Stomach (tissue), 9 donors: ENCODE measurements around the gene ATG16L2. TPM values are rescaled to one million over a fixed set of nuclear protein-coding genes. Genes with fewer than 3 reads are reported as not detected.
A peak's percentile ranks its signal among the peaks of the same experiment; 100 is the strongest.

Experiments used
- DNase-seq, 2 donors: peaks; one replicate each; pipeline versions ENCODE4 v3.0.0 to v3.0.0-alpha.2; 2013 to 2019
- H3K27ac ChIP-seq, 5 donors: fragments of 200-600 bp in 4 of 5; sonication (generic) in 4 of 5; one replicate each; pipeline ENCODE4 v1.5.1; 2013 to 2019; ENCODE audit warnings: mild to moderate bottlenecking in 1 of 5, moderate library complexity in 1 of 5
- H3K27me3 ChIP-seq, 3 donors: fragments of 200-600 bp; sonication (generic); one replicate each; pipeline ENCODE4 v1.5.1; 2017 to 2019; ENCODE audit warnings: mixed run types in 1 of 3
- H3K36me3 ChIP-seq, 4 donors: fragments of 200-600 bp; sonication (generic); 1 replicate in 3 of 4; 2 replicates in 1 of 4; pipeline ENCODE4 v1.5.1; 2016 to 2019
- H3K4me1 ChIP-seq, 4 donors: fragments of 200-600 bp; sonication (generic); one replicate each; pipeline ENCODE4 v1.5.1; 2016 to 2019
- H3K4me3 ChIP-seq, 4 donors: fragments of 200-600 bp; sonication (generic) in 3 of 4; one replicate each; pipeline ENCODE4 v1.5.1; 2016 to 2019; ENCODE audit warnings: mild to moderate bottlenecking in 1 of 4
- H3K9me3 ChIP-seq, 4 donors: fragments of 200-600 bp; sonication (generic); one replicate each; pipeline ENCODE4 v1.5.1; 2016 to 2019
- EP300 ChIP-seq: sonication (generic); formaldehyde crosslinking; IDR thresholded peaks from one replicate; pipeline ENCODE4 v1.6.1; 2017; ENCODE audit warnings: antibody characterized with exemption
- POLR2A ChIP-seq, 4 donors: fragments of 450-650 bp; IDR thresholded peaks; one replicate each; pipeline ENCODE4 v1.6.1; 2016; ENCODE audit warnings: antibody characterized with exemption in 4 of 4, control low read depth in 2 of 4, mild to moderate bottlenecking in 1 of 4, moderate library complexity in 1 of 4
- POLR2AphosphoS5 ChIP-seq, 3 donors: sonication (generic); formaldehyde crosslinking; IDR thresholded peaks; one replicate each; pipeline ENCODE4 v1.6.1; 2016; ENCODE audit warnings: antibody characterized with exemption in 3 of 3
- WGBS, 5 donors: extraction: QIAGEN DNeasy Blood & Tissue Kit in 3 of 5; methylation state at CpG; one replicate each; pipeline versions ENCODE4 v1.1.5 to v1.1.7; 2013 to 2018; 5-methylcytosine and 5-hydroxymethylcytosine counted together
- intact Hi-C: fragments of 100-400 bp; cut with DNase I; formaldehyde crosslinking; loops from one replicate; pipeline ENCODE4 v1.15.1; 2023; ENCODE audit warnings: low total_unique reads
- polyA plus RNA-seq, 3 donors: library from polyadenylated mRNA; stranded (reverse); fragments of 200-250 nt; gene quantifications; one replicate each; pipeline ENCODE4 v1.2.3, GENCODE V29; 2013
- total RNA-seq, 5 donors: library from RNA; depleted of rRNA; stranded (reverse); fragments of >200 nt; gene quantifications; one replicate each; pipeline versions ENCODE4 v1.1.0 to v1.2.3, GENCODE V29; 2014 to 2016
- TF ChIP-seq, protein P1 (sequence below), 7 experiments: fragments of 450-650 bp in 4 of 7; fragments of 200-600 bp in 3 of 7; sonication (generic) in 3 of 7; IDR thresholded peaks; one replicate each; pipeline ENCODE4 v1.5.1; 2016 to 2019; ENCODE audit warnings: antibody characterized with exemption in 7 of 7, control low read depth in 2 of 7, mild to moderate bottlenecking in 1 of 7
- donor health status: healthy with polysubstance abuse.
- donor health status: Bipolar disorder and iron deficiency.
- donor health status: healthy.

Gene ATG16L2
- total and polyA plus RNA-seq, 8 donors: 13.0 to 266 (median 38.2) TPM

DNA sequence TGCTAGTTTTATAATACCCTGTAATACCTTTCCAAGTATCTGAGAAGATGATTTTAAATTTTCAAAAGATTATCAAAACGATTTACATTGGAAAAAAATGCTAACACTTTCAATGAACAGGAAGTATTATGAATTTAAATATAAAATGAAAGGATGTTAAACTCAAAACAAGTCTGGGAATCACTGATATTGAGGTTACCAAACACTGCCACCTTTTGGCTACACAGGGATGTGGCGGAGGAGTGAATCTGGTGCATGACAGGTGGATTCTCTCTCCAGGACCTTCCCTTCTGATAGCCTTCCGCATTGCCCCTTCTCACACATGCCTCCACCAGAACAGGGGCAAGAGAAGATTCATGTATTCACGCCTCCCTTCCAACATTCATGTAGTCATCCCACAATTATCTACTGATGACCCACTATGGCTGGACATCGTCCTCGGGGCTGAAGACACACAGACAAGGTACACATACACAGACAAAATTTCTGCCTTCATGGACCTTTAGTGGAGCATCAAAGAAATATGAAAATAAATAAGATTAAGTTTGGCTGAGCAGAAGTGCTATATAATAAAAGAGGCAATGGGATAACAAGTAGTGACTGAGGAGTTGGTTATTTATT, 34.7 kb downstream of the ATG16L2 start:
- no peaks in the 10 kb centered on the region for H3K4me1 ChIP-seq
- 68 to 75% (median 72%) methylated on average over 6 of the region's 6 CpGs for whole genome bisulfite sequencing, 5 donors
- intact Hi-C loops: no loop called here

DNA sequence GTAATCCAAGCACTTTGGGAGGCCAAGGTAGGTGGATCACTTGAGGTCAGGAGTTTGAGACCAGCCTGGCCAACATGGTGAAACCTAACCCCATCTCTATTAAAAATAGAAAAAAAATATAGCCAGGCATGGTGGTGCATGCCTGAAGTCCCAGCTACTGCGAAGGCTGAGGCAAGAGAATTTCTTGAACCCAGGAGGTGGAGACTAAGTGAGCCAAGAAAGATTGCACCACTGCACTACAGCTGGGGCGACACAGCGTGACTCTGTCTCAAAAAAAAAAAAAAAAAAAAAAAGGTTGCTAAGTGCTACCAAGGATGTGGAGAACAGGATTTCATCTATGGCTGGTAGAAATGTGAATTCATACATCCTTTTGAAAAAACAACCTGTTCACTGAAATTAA, 36.6 kb downstream of the ATG16L2 start:
- TF ChIP-seq POLR2AphosphoS5 (IDR thresholded peaks at IDR 0.05): no peak
- TF ChIP-seq, protein P1, sequence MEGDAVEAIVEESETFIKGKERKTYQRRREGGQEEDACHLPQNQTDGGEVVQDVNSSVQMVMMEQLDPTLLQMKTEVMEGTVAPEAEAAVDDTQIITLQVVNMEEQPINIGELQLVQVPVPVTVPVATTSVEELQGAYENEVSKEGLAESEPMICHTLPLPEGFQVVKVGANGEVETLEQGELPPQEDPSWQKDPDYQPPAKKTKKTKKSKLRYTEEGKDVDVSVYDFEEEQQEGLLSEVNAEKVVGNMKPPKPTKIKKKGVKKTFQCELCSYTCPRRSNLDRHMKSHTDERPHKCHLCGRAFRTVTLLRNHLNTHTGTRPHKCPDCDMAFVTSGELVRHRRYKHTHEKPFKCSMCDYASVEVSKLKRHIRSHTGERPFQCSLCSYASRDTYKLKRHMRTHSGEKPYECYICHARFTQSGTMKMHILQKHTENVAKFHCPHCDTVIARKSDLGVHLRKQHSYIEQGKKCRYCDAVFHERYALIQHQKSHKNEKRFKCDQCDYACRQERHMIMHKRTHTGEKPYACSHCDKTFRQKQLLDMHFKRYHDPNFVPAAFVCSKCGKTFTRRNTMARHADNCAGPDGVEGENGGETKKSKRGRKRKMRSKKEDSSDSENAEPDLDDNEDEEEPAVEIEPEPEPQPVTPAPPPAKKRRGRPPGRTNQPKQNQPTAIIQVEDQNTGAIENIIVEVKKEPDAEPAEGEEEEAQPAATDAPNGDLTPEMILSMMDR (IDR thresholded peaks at IDR 0.05): no peak
- Histone ChIP-seq H3K4me3 (no peak overlapping the region), H3K4me1 (peaks cover 0 to 4% (median 0%) of the 10 kb centered on the region in 4 donors), H3K27ac (no peak overlapping the region), H3K36me3 (peaks cover 0 to 13% (median 2%) of the 10 kb centered on the region in 4 donors), H3K27me3 (no peaks in the 10 kb centered on the region), H3K9me3 (no peaks in the 10 kb centered on the region)
- no peak for DNase-seq
- intact Hi-C loops: no loop called here
- 81 to 96% (median 89%) methylated on average over 3 of the region's 3 CpGs for WGBS, 5 donors

More for the DNA sequence above, 34.7 kb downstream of the ATG16L2 start:
- TF ChIP-seq EP300: no peak
- no peak for TF ChIP-seq POLR2AphosphoS5 (IDR thresholded peaks at IDR 0.05)
- TF ChIP-seq, protein P1 (IDR thresholded peaks at IDR 0.05): peak in 5 of 7 experiments; percentile 34 to 60 (median 55)
- TF ChIP-seq POLR2A (IDR thresholded peaks at IDR 0.05): no peak
- Histone ChIP-seq H3K27ac (no peak overlapping the region), H3K27me3 (no peaks in the 10 kb centered on the region), H3K9me3 (no peaks in the 10 kb centered on the region), H3K36me3 (peaks cover 0 to 25% (median 12%) of the 10 kb centered on the region in 4 donors), H3K4me3 (no peak overlapping the region)
- DNase-seq: peak in 1 of 2 donors; percentile 65

DNA sequence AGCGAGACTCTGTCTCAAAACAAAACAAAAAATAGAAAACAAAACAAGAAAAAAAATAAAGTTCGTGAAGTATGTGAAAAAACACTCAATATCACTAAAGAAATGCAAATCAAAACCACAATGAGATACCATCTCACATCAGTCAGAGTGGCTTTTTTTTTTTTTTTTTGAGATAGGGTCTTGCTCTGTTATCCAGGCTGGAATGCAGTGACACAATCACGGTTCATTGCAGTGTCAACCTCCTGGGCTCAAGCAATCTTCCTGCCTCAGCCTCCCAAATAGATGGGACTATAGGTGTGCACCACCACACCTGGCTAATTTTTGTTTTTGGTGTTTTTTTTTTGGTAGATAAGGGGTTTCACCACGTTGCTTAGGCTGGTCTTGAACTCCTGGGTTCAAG, 37.5 kb downstream of the ATG16L2 start:
- Histone ChIP-seq H3K4me3 (no peak overlapping the region), H3K4me1 (peaks cover 0 to 13% (median 3%) of the 10 kb centered on the region in 4 donors), H3K27me3 (no peaks in the 10 kb centered on the region), H3K9me3 (no peaks in the 10 kb centered on the region), H3K36me3 (peaks cover 0 to 8% (median 0%) of the 10 kb centered on the region in 4 donors), H3K27ac (no peak overlapping the region)
- WGBS, 5 donors: 83 to 87% (median 85%) methylated on average over 4 of the region's 4 CpGs
- TF ChIP-seq EP300: no peak
- no peak for TF ChIP-seq POLR2A (IDR thresholded peaks at IDR 0.05)
- no peak for TF ChIP-seq POLR2AphosphoS5 (IDR thresholded peaks at IDR 0.05)
- TF ChIP-seq, protein P1 (IDR thresholded peaks at IDR 0.05): no peak
- intact Hi-C loops: no loop called here
- no peak for DNase-seq

DNA sequence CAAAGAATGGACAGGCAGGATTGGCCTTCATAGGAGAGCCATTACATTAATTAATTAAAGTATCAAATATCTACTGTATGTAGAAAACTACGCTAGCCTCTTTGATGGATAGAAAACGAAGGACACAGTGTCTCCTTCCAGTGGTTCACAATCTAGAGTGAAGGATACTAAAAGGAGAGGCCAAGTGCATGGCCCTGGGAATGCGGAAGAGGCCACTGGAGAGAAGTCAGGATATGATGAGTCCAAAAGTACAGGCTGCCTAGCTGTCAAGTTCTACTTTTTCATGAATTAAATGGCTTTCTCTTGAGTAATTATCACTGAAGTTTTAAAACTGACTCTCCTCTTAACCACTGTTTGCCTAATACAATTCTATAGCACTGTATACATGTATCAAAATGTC, 41.9 kb downstream of the ATG16L2 start:
- H3K36me3 ChIP-seq: no peaks in the 10 kb centered on the region
- no peak overlapping the region for H3K4me3 ChIP-seq
- H3K27me3 ChIP-seq: no peaks in the 10 kb centered on the region
- DNase-seq: no peak
- TF ChIP-seq, protein P1 (IDR thresholded peaks at IDR 0.05): no peak
- TF ChIP-seq POLR2AphosphoS5 (IDR thresholded peaks at IDR 0.05) (no peak), EP300 (no peak), POLR2A (IDR thresholded peaks at IDR 0.05) (no peak)
- H3K4me1 ChIP-seq: peaks cover 0 to 24% (median 6%) of the 10 kb centered on the region in 4 donors
- WGBS, 5 donors: 76 to 85% (median 79%) methylated on average over 3 of the region's 3 CpGs
- intact Hi-C loops: no loop called here
- no peaks in the 10 kb centered on the region for H3K9me3 ChIP-seq
- H3K27ac ChIP-seq: no peak overlapping the region
